Brain pericyte (primary cell): ENCODE measurements around the gene SBK1.
"Not testable (repeated sequence)": the region's sequence is repeated elsewhere in the genome, so short reads cannot be mapped to it uniquely, and the experiment has no call there.

Experiments
- DNase-seq: peaks from one replicate; pipeline ENCODE4 v3.0.0-alpha.2; 2012; ENCODE audit warnings: low read depth, low spot score

Gene SBK1

DNA sequence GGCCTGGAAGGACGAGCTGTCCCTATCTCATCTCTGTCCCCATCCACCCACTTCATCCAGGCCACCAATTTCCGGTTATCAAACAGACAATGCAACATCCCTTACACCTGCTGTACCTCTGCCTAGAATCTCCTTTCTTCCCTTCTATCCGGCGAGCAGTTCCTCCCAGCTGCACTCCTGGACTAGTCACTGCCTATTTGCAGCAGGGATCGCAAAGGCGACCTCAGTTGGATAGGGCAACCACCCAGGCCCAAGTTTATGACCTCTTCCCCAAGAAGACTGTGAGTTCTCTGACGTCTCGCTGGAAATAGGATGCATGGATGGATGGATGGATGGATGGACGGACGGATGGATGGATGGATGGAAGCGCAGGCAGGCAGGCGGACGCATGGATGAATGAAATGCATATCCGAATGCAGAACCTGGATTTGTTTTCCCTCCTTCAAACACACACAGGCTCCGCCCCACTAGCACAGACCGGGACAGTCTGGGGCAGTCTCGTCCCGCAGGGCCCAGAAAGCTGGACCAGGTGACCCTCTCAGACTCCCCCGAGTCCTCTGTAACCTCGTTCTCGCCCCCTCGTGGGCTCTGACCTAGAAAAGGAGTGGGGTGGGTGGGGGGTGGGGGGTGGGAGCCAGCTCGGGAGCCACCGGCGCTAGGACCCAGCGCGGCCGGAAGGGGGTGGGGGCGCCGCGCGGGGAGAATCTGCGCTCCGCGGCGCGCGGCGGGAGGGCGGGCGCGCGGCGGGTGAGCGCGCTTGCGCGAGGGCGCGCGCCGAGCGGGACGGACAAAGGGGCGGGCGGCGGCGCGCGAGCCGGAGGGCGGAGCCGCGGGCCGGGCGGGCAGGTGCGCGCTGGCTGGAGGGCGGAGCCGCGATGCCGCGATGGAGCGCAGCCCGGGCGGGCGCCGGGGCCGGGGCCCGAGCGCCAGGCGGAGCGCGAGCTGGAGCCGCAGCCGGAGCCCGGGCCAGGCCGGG, at the start of gene SBK1:
Gene SBK1, plus strand, starts transcription at position 875 of the 976 bp plus-strand sequence. CDS start 24,867 bp downstream, outside the sequence.
- DNase-seq, result no peak

DNA sequence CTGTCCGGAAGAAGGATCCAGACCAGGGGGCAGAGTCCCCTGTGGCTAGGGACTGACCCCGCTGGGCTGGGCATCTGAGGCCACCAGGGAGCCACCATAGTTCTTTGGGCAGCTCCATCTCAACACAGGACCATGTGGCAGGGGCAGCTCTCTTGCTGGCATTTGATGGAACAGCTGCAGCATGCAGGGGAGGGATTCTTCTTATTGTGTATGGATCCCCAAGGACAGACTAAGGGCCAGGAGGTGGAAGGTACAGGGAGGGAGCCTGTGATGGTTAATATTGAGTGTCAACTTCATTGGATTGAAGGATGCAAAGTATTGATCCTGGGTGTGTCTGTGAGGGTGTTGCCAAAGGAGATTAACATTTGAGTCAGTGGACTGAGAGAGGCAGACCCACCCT, 42.8 kb upstream of the SBK1 start:
- not testable (repeated sequence) for DNase-seq

DNA sequence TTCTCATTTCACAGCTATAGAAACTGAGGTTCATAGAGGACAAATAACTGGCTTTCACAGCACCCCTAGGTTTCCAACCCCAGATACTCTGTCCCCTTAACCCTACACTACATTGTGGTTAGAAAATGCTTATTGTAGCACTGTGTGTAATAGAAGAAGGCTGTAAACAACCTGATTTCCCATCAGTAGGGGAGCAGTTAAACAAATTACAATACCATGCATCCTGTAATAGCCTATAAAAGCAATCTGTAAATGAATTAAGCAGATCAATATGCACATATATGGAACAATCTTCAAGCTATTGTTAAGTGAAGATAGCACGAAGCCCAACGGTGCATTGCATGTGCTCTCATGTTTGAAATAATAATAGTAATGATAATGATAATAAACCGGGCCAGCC, 41.3 kb upstream of the SBK1 start:
- no peak for DNase-seq

DNA sequence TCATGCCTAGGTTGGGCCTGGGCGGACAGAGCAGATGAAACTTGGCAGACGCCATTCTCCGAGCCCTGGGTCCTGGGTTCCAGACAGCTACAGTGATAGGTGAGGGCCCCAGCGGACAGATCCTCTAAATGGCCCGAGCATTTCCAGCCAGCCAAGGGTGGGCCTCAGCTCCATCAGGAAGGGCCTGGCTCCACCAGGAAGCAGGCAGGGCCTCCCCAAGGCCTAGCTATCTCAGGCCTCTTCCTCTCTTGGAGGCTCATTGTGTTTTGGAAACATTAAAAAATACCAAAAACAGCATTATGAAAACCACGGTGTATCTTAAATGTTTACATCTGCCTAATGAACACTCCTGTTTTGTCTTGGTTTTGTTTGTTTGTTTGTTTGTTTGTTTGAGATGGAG, 38.2 kb upstream of the SBK1 start:
- DNase-seq, result no peak

DNA sequence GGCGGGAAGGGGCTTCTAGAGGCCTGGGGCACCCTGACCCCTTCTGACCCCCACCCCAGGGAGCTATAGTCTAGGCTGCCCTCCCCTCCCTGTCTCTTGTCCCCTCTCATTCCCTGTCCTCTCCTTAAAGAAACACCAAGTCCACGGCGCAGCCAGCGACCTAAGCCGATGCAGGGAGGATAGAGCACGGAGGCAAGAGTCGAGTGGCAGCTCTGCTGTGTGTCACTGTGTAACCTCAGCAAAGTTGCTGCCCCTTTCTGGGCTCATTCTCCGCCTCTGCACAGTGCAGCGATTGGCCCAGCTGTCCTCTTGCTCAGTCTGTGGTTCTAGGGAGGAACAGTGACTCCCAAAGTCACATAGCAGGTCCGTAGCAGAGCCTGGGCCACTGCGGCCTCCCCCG, 36.5 kb upstream of the SBK1 start:
- no peak for DNase-seq

DNA sequence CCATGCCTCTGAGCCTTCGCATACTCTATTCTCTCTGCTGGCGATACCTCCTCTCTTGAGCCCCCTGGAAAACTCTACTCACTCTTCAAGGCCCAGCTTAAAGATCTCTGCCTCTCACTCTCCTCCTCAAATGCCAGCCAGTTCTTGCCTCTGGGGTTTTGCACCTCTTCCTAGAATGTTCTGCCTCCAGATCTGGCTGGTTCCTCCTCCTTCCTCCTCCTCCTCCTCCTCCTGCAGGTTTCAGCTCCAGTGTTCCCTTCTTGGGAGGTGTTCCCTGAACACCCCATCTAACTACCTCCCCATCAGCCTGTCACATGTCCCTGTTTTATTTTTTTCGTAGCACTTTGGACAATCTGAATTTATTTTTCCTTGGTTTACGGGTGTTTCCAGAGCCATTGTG, 35.1 kb upstream of the SBK1 start:
- no peak for DNase-seq

DNA sequence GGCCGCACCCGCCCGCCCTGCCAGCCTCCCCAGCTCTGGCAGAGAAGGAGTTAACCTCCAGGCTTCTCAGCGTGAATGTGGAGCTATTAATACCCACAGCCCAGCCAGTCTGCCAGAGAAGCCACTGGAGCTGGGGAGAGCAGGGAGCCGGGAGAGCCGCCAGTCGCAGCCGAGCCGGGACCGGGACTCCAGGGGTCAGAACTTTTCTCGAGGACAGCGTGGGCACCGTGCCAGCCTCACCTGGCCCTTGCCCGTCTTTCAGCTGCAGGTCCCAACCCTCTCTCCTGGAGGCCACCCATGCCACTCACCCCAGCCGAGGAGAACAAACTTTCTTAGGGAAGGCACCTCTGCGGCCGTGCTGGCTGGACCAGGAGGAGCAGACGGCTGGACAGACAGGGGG, 33.8 kb upstream of the SBK1 start:
- no peak for DNase-seq

DNA sequence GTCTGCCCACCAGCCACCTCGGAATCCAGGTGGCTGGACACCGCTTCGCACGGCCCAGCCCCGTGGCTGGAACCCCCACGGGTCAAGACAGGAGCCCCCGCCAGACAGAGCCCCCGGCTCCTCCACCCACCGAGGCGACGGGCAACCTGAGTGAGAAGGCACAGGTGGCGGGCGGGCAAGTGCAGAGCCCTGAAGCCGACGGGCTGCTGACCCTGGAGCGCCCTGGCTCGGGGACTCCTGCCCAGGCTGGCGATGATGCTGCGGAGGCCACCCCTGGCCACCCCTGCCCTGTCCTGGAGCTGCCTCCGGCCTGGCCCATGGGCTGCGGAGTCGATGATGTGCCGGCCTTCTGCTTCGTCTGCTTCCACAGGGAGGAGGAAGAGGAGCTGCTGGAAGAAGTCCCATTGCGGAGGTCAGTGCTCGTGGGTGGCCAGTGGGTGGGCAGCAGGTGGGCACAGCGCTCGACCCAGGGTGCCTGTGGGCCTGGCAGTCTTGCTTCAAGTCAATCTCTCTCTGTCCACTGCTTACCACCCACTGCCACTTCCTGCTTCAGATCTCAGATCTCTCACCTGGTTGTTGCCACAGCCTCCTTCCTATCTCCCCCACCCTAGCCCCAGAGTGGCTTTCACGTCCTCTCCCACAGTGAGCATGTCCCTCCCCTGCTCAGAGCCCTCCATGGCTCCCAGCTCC, 33.1 kb upstream of the SBK1 start:
- DNase-seq, result no peak

DNA sequence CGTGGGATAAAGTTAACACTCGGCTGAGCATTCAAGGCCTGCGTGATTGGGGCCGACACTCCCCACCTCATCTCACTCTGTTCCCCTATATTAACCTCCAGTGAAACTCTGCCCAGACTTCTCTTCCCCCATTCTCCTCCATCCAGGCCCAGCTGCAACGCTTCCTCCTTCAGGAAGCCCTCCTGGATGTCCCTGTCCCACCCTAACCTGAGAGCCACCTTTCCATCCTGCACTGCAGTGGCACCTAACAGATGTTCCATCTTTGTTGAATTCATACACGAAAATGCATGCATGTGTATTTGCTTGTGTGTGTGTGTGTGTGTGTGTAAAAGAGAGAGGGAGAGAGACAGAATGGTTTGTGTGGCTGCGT, 32.6 kb upstream of the SBK1 start:
- DNase-seq, result no peak

DNA sequence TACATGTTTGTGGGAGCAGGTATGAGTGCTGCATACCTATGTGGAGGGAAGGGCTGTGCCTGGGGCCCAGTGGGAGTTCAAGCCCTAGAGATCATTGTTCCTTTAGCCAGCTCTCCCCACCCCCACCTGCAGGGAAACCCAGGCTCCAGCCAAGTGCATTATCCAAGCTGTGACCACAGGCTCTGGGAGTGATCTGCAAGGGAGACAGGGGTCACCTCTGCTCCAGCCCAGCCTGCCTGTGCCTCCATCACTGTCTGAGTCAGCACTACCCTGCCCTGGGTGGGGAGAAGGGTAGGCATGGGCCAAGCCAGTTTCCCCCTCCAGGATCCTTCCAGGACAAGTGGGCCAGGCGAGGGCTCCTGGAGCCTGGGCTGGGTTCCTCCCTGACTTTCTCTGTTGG, 32.1 kb upstream of the SBK1 start:
- no peak for DNase-seq

DNA sequence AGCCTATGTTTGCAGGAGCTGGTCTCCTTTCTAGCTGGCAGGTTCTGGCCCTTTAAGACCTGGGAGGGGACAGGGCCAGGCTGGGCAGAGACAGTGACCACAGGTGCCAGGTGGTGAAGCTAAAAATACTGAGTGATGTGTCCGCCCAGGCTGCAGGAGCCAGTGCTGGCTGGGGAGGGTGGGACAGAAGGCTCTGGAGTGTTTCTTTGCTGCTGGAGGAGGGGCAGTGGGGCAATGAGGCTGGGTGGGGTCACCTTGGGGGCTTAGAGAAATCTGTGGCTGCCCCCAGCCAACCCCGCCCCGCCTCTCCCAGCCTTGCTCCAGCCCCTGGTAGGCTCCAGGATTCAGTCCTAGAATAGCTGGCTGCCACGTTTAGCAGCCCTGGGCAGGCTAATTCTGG, 30.4 kb upstream of the SBK1 start:
- no peak for DNase-seq

DNA sequence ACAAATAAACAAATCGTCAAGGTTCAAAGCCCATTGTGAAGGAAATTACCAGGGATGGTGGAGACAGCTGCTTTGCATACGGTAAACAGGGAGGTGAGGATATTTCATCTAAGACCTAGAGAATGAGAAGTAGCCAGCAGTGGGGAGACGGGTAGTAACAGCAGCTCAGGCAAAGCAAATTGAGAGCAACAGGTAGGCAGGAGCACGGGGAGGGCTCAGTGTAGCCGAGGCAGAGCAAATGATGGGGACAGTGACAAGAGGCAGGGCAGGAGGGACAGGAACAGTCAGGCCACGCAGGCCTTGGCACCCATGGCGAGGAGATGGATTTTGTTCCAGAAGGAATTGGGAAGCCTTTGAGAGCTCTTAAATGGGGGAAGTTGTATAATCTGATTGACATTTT, 29.0 kb upstream of the SBK1 start:
- no peak for DNase-seq

DNA sequence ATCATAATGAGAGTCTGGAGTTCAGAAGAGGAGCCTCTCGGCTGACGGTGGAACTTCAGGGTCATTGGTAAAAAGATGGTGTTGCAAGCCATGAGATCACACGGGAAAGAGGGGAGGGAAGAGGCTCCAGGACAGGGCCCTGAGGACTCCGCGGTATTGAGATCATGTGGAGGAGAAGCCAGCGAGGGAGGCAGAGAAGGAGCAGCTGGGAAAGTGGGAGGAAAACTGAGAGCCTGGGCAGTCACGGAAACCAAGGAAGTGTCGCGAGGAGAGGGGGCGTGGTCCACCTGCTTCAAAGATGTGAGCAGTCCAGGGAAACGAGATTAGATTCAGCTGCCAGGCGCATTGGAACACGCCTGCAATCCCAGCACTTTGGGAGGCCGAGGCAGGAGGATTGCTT, 27.7 kb upstream of the SBK1 start:
- no peak for DNase-seq

DNA sequence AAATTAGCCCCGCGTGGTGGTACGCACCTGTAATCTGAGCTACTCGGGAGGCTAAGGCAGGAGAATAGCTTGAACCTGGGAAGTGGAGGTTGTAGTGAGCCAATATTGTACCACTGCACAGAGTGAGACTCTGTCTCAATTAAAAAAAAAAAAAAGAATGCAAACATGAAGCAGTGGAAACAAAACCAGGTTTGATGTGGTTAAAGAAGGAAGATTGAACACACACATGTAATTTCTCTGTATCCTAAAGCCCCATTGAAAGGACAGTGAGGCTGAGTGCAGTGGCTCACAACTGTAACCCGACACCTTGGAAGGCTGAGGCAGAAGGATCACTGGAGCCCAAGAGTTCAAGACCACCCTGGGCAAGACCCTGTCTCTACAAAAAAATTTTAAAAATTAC, 26.5 kb upstream of the SBK1 start:
- DNase-seq, result no peak

DNA sequence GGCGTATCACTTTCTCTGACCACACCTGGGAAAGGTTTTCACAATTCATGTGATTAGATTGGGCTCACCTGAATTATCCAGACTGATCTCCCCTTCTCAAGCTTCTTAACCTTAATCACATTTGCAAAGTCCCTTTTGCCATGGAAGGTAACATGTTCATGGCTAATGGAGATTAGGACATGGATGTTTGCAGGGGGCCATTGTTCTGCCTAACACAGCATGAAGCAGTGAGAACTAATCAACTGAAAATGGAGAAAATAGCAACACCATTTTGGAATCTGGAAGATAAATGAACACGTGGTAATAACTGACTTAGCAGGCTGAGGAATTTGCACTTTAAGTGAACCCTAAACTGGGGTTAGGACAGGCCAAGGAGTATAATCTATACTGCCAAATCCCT, 25.0 kb upstream of the SBK1 start:
- no peak for DNase-seq

DNA sequence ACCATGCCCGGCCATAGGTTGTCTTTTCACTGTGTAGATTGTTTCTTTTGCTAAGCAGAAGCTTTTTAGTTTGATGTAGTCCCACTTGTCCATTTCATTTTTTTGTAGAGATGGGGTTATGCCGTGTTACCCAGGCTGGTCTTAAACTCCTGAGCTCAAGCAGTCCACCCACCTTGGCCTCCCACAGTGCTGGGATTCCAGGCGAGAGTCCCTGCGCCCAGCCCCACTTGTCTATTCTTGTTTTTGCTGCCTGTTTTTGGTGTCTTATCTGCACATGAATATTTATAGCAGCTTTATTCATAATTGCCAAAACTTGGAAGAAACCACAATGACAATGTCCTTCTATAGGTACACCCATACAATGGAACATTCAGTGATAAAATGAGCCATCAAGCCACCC, 18.8 kb upstream of the SBK1 start:
- DNase-seq, result no peak

DNA sequence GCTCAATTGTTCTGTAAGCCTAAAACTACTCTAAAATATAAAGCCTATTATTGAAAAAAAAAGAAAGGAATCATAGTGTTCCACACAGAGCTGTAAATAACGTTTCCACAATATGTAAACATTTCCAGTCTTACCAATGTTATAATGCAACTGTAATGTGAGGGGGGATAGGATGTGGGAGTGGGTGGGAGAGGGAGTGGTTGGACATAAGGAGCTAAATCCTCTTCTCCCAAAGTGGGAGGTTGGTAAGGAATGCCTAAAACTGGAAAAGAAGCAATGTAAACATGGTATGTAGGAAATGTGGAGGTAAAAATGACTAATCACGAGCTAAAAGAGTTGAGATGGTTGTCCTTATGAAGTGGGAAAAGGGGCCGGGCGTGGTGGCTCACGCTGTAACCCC, 17.6 kb upstream of the SBK1 start:
- no peak for DNase-seq

DNA sequence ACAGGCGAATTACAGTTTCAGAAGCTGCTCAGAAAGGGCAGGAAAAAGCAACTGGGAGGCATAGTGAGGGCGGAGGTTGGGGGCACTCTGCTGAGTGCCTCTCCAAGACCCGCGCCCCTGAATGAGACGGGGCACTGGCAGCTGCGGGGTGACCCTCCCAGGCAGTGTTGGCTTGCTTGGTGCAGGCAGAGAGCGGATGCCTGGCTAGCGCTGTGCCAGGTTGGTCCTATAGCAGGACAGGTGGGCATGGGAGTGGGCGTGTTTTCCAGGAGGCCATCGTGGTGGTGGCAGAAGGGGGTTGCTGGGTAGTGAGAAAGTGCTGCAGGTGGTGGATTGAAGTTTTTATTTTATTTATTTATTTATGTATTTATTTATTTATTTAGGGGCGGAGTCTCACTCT, 16.0 kb upstream of the SBK1 start:
- DNase-seq, result no peak

DNA sequence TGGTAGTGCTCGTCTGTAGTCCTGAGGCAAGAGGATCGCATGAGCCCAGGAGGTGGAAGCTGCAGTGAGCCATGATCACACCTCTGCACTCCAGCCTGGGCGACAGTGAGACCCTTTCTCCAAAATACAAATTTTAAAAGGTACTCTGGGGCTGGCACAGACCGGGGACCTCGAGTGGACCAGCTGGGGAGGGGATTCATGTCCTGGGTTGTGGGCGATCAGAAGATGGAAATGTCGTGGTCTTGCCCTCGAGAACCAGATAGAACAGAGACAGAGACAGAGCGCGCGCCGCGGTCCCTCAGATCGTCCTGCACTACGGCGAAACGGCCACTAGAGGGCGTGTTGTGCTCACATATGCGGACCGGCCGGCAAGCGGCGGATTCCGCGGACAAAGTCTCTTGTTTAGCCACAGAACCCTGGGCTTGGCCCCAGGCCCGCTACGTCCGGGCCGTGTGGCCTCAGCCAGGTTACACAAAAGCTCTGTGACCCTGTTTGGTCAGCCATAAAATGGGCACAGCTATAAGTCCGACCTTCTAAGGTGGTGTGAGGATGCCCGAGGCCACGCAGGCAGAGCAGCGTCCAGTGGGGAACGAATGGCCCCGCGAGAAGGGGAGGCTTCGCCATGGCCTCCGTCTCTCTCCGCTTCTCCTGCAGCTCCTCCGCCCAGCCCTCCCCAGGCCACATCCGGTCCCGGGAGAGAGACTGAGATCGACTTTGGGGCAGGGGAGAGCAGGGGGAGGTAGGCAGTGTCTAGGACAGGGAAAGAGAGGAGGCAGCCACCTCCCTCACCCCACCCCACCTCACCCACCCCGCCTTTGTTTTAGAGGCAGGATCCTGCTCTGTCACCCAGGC, 14.6 kb upstream of the SBK1 start:
- DNase-seq, result peak; percentile 40

DNA sequence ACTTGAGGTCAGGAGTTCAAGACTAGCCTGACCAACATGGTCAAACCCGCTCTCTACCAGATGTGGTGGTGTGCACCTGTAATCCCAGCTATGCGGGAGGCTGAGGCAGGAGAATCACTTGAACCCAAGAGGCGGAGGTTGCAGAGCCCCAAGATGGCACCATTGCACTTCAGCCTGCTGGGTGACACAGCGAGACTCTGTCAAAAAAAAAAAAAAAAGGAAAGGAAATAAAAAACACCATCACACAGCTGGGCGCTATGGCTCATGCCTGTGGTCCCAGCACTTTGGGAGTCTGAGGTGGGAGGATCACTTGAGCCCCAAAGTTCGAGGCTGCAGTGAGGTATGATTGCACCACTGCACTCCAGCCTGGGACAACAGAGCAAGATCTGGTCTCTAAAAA, 13.3 kb upstream of the SBK1 start:
- no peak for DNase-seq

DNA sequence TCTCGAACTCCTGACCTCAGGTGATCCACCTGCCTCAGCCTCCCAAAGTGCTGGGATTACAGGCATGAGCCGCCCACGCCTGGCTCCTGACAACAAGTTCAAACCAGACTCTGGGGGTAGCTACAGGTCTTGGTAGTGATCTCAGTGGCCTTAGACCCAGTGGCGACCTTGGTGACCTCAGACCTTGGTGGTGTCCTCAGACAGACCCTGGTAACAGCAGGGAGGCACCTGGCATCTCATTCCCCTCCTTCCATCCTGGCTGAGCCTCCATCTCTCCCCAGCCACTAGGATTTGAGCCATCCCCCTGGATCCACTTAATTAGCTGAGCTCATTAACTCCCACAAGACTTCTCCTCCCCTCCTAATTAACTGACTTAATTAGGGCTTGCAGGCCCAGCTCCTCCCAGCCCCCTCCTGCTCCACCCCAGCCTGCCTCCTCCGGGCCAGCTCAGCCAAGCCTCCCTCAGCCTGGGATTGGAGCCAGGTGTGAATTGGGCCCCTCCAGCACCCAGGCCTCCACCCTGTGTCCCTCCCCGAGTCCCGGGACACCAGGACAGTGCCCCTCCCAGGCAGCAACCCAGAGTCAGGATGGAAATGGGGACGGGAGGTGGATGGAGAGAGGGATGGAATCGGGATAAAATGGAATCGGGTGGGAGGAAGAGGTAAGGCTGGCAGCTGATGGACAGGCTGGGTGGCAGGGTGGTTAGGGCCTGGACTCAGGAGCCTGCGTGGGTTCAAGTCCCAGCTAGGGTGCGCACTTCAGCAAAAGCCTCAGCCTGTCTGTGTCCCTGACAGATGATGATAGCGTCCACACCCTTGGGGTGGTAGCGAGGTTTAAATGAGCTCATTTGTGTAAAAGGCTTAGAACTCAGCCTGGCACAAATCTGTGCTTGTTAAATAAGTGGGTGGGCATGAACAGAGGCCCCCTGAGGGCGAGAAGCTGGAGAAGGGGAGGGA, 11.2 kb upstream of the SBK1 start:
- DNase-seq, result no peak
